K562 (cell line): ENCODE data around the gene LTB4R2. TPM values are rescaled to one million over a fixed set of nuclear protein-coding genes. Genes with fewer than 3 reads are reported as not detected.

Source experiments
- ATAC-seq: fragments of 200-7000 bp; cut with Tn5 transposase; 3 replicates; pipeline ENCODE4 v1.9.1; 2020; ENCODE audit warnings: moderate library complexity
- BruUV-seq: library from RNA; stranded (reverse); fragments of 400-500 nt; replicated peaks from 2 replicates; lab custom pipeline; 2021; lab: Mats Ljungman, UMichigan
- CTCF ChIA-PET: fragments of 300-600 bp; formaldehyde crosslinking; extraction: SDS; loops from one replicate; lab custom pipeline; 2021; ENCODE audit warnings: low intra/inter-chr PET ratio; lab: Yijun Ruan, JAX
- POLR2A ChIA-PET: fragments of 300-600, 350-650 bp; sonication (Branson Sonifier 250); formaldehyde crosslinking; extraction: SDS; loops from one replicate; lab custom pipeline; 2021; ENCODE audit warnings: antibody characterized with exemption, inconsistent platforms; lab: Yijun Ruan, JAX
- DNase-seq, 4 experiments: peaks; one replicate each; pipeline versions ENCODE4 v3.0.0 to v3.0.0-alpha.2; 2011 to 2018; ENCODE audit warnings: low spot score in 3 of 4, mixed read lengths in 3 of 4; ENCODE audit errors: extremely low read depth in 1 of 4
- FAIRE-seq: peaks from 2 replicates; lab custom pipeline; 2011; peaks lifted over from hg19 to GRCh38; lab: Jason Lieb, UNC
- H2AFZ ChIP-seq: 2 replicates; pipeline ENCODE4 v1.6.0; 2011; ENCODE audit warnings: low read depth, low read length, control low read depth, inconsistent platforms
- H3K27ac ChIP-seq: fragments of 200-600 bp; 3 replicates; pipeline ENCODE4 v1.8.0; 2011; ENCODE audit warnings: low read depth, mild to moderate bottlenecking, control low read depth, inconsistent platforms, low read length, moderate library complexity, mixed read lengths; ENCODE audit errors: extremely low read depth
- H3K27me3 ChIP-seq, 2 experiments: fragments of 300-600 bp in 1 of 2; 2 replicates in 1 of 2; 3 replicates in 1 of 2; pipeline versions ENCODE4 v1.6.0 to v1.8.0; 2011; ENCODE audit warnings: inconsistent platforms in 2 of 2, low read length in 2 of 2, mild to moderate bottlenecking in 1 of 2, mixed read lengths in 1 of 2, moderate library complexity in 1 of 2; ENCODE audit not compliant: control insufficient read depth in 2 of 2, insufficient read depth in 2 of 2
- H3K36me3 ChIP-seq: fragments of 300-600 bp; 3 replicates; pipeline ENCODE4 v1.8.0; 2011; ENCODE audit warnings: mild to moderate bottlenecking, low read length, inconsistent platforms; ENCODE audit not compliant: control insufficient read depth, insufficient read depth
- H3K4me1 ChIP-seq, 2 experiments: fragments of 200-600 bp in 1 of 2; replicated peaks in 1 of 2; 2 replicates in 1 of 2; 3 replicates in 1 of 2; pipeline versions ENCODE4 v1.5.1 to v1.8.0; 2011; ENCODE audit warnings: inconsistent platforms in 2 of 2, low read length in 2 of 2, mild to moderate bottlenecking in 1 of 2, mixed read lengths in 1 of 2, moderate library complexity in 1 of 2; ENCODE audit not compliant: control insufficient read depth in 2 of 2, insufficient read depth in 2 of 2
- H3K4me2 ChIP-seq: 2 replicates; pipeline ENCODE4 v1.6.1; 2011; ENCODE audit warnings: low read length, control low read depth, inconsistent platforms, mixed read lengths; ENCODE audit not compliant: insufficient read depth
- H3K4me3 ChIP-seq: fragments of 200-600 bp; sonication (generic), shearing (Covaris generic); 2 replicates; pipeline ENCODE4 v1.5.1; 2016; ENCODE audit warnings: control low read depth, inconsistent platforms
- H3K79me2 ChIP-seq: fragments of 200-600 bp; 3 replicates; pipeline ENCODE4 v1.8.0; 2011; ENCODE audit warnings: low read length, inconsistent platforms; ENCODE audit not compliant: control insufficient read depth, insufficient read depth
- H3K9ac ChIP-seq, 2 experiments: 2 replicates each; pipeline versions ENCODE4 v1.6.0 to v1.6.1; 2011; ENCODE audit warnings: low read depth in 2 of 2, low read length in 2 of 2, control low read depth in 1 of 2, inconsistent platforms in 1 of 2, mild to moderate bottlenecking in 1 of 2, mixed read lengths in 1 of 2; ENCODE audit not compliant: insufficient read depth in 1 of 2
- H3K9me1 ChIP-seq: one replicate; pipeline ENCODE4 v1.6.0; 2011; ENCODE audit warnings: inconsistent platforms, mild to moderate bottlenecking, low read length, moderate library complexity; ENCODE audit not compliant: control insufficient read depth, insufficient read depth
- H3K9me3 ChIP-seq: replicated peaks from 2 replicates; pipeline ENCODE4 v1.5.1; 2011; ENCODE audit warnings: low read depth, low read length, inconsistent platforms; ENCODE audit not compliant: control insufficient read depth, insufficient read depth
- H4K20me1 ChIP-seq: replicated peaks from 2 replicates; pipeline ENCODE4 v1.6.1; 2011; ENCODE audit warnings: low read length, inconsistent platforms, mixed read lengths; ENCODE audit not compliant: control insufficient read depth, insufficient read depth
- C11orf30 ChIP-seq: fragments of 450-650 bp; IDR thresholded peaks from 2 replicates; pipeline ENCODE4 v1.6.1; 2016; ENCODE audit warnings: low read depth, mild to moderate bottlenecking
- GABPA ChIP-seq: fragments of 200-800 bp; sonication (Bioruptor generic); conservative IDR thresholded peaks from 2 replicates; pipeline ENCODE4 v1.6.1; 2016; ENCODE audit warnings: low read depth, missing genetic modification characterization, missing compliant biosample characterization
- POLR3G ChIP-seq: IDR thresholded peaks from 2 replicates; pipeline ENCODE4 v1.6.1; 2011; ENCODE audit not compliant: insufficient read length, insufficient replicate concordance; ENCODE audit errors: extremely low read depth
- SIRT6 ChIP-seq: IDR thresholded peaks from one replicate; pipeline ENCODE4 v1.6.1; 2012; ENCODE audit warnings: low read depth, mild to moderate bottlenecking, control low read depth, inconsistent platforms, low read length, moderate library complexity
- XRCC3 ChIP-seq: fragments of 450-650 bp; IDR thresholded peaks from 2 replicates; pipeline ENCODE4 v1.6.1; 2017; ENCODE audit warnings: mild to moderate bottlenecking, moderate library complexity
- WGBS: fragments of 100-300 bp; shearing (Covaris generic); methylation state at CpG from one replicate; pipeline ENCODE4 v1.1.6; 2016; ENCODE audit warnings: low coverage, mixed read lengths; ENCODE audit not compliant: insufficient coverage; ENCODE audit errors: missing lambda C conversion rate; 5-methylcytosine and 5-hydroxymethylcytosine counted together
- in situ Hi-C: fragments of 300-500 bp; cut with MboI; formaldehyde crosslinking; loops from 4 replicates; pipeline ENCODE4 v1.15.0; 2018; ENCODE audit warnings: inconsistent platforms, mixed read lengths
- intact Hi-C: fragments of 100-400 bp; cut with micrococcal nuclease; formaldehyde crosslinking; loops from 2 replicates; pipeline ENCODE4 v1.14.2; 2022
- polyA plus RNA-seq, 8 experiments: library from polyadenylated mRNA; depleted of rRNA in 4 of 8; stranded (reverse) in 5 of 8; unstranded in 3 of 8; fragments of >200 nt; fragmentation: Nextera tagmentation in 2 of 8; fragmentation: Illumina TruSeq in 1 of 8; extraction: Ambion mirVana in 2 of 8; extraction: Trizol in 1 of 8; gene quantifications; 2 replicates each; pipeline versions ENCODE4 v1.2.1 to v1.2.3, GENCODE V29; 2011 to 2014; ENCODE audit warnings: inconsistent platforms in 1 of 8, missing spikeins in 1 of 8
- total RNA-seq, 7 experiments: library from RNA; depleted of rRNA in 6 of 7; stranded (reverse); fragments of >200 nt in 6 of 7; fragmentation: Illumina TruSeq in 2 of 7; extraction: Trizol in 2 of 7; gene quantifications; 2 replicates each; pipeline versions ENCODE4 v1.2.1 to v1.2.3, GENCODE V29; 2011 to 2021; ENCODE audit warnings: low replicate concordance in 1 of 7

Gene LTB4R2
- total and polyA plus RNA-seq, 9 of the 15 experiments (the other 6 are each of a cell fraction or from before 2014, with no cell fraction given) = 0.03 to 11.6 (median 2.8) TPM; not detected in 1

GRCh38 chr14:24280797-24281460, 29.0 kb upstream of the LTB4R2 start:
- Histone ChIP-seq H2AFZ (no peak overlapping the region), H3K79me2 (no peaks in the 10 kb centered on the region), H4K20me1 (no peaks in the 10 kb centered on the region), H3K27me3 (no peaks in the 10 kb centered on the region), H3K9me1 (no peaks in the 10 kb centered on the region), H3K4me3 (no peak overlapping the region), H3K4me2 (no peak overlapping the region), H3K9me3 (no peaks in the 10 kb centered on the region), H3K4me1 (peaks cover 0 to 3% of the 10 kb centered on the region in 2 experiments; a peak in 2 of 5 replicates), H3K36me3 (no peaks in the 10 kb centered on the region), H3K27ac (no peak overlapping the region), H3K9ac (peak overlapping the region in 1 of 2 experiments; percentile 20; a peak in 1 of 4 replicates)
- in situ Hi-C loops = no loop called here
- WGBS = 66% methylated on average over 3 of the region's 6 CpGs
- ATAC-seq = no peak
- intact Hi-C loops = no loop called here
- no TSS peak for BruUV-seq
- TF ChIP-seq XRCC3 = no peak
- no peak for TF ChIP-seq POLR3G
- TF ChIP-seq C11orf30 = no peak
- TF ChIP-seq GABPA (tag) = no peak
- TF ChIP-seq SIRT6 = no peak
- DNase-seq = no peak
- POLR2A ChIA-PET = interaction anchor here (0.6 to 2.2 kb wide), 4 partner anchors 9 to 994 kb away, joined by 3 to 7 read pairs (median 3); partner anchors contain the start of gene RABGGTA
- FAIRE-seq = no peak
- CTCF ChIA-PET = no interaction called here
